ENCODE results near the gene DLG2. TPM values are rescaled to one million over a fixed set of nuclear protein-coding genes. Genes with fewer than 3 reads are reported as not detected.

The DLG2 gene
- total RNA-seq, 1 donor from 2014 or later: 0.26 TPM

DNA sequence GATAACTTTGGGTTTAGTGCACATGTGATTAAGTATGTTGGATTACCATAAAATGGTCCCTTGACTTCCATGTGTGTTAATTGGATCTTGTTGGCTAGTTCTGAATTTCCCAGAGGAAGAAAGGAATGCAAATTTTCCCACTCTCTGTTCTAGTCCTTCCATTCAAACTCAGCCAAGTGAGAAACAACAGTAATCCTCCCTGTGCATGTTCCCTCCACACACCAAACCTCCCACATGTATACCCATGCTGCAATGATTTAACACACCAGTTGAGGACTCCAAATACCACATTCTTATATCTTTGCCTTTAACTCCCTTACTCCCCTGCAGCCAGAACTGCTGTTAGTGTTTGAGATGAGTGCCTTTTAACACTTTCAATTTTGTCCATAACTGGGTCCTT, 1158.9 kb downstream of the DLG2 start:
- DNase-seq (ENCODE audit: low read depth) (no peak), FAIRE-seq (peak; percentile 47)
- H3K27me3 ChIP-seq (ENCODE audit: control insufficient read depth, insufficient read depth, low read length): no peaks in the 10 kb centered on the region

DNA sequence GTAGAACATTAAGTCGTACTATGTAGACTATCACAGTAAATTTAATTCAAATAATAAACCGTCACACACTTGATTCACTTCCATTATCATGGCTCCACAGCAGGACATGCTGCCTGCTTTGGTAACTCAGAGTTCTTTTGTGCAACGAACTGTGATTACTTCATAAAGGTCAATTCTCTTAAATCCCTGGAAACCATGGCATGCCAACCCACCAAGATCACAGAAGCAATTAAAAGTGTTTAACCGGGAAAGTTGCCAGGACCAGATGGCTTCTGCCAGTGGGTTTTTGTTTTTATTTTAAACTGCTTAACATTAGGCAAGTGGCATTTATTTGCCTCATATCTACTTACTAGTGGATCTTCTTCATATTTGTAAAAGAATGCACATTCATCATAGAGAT, 1162.1 kb downstream of the DLG2 start:
- H3K36me3 ChIP-seq (ENCODE audit: control insufficient read depth, insufficient read depth, low read length): no peaks in the 10 kb centered on the region
- no peaks in the 10 kb centered on the region for H3K27me3 ChIP-seq (ENCODE audit: control insufficient read depth, insufficient read depth, low read length)
- FAIRE-seq: no peak
- H3K4me3 ChIP-seq (ENCODE audit: low read depth, low read length): no peak overlapping the region
- no peak for DNase-seq (ENCODE audit: low read depth)
- no peak for TF ChIP-seq CTCF (IDR thresholded peaks at IDR 0.05; ENCODE audit: insufficient read depth, low read length, severe bottlenecking)

More for the DNA sequence above, 1158.9 kb downstream of the DLG2 start:
- Histone ChIP-seq H3K36me3 (ENCODE audit: control insufficient read depth, insufficient read depth, low read length) (no peaks in the 10 kb centered on the region), H3K4me3 (ENCODE audit: low read depth, low read length) (no peak overlapping the region)
- no peak for TF ChIP-seq CTCF (IDR thresholded peaks at IDR 0.05; ENCODE audit: insufficient read depth, low read length, severe bottlenecking)

- DNase-seq (ENCODE audit: low read depth): no peak
- no peaks in the 10 kb centered on the region for H3K36me3 ChIP-seq (ENCODE audit: control insufficient read depth, insufficient read depth, low read length)
- TF ChIP-seq CTCF (IDR thresholded peaks at IDR 0.05; ENCODE audit: insufficient read depth, low read length, severe bottlenecking): no peak
- H3K27me3 ChIP-seq (ENCODE audit: control insufficient read depth, insufficient read depth, low read length): no peaks in the 10 kb centered on the region
- no peak overlapping the region for H3K4me3 ChIP-seq (ENCODE audit: low read depth, low read length)
- FAIRE-seq: no peak
These were observed 1171.5 kb downstream of the DLG2 start for GRCh38 chr11:84455691-84456090.

- Histone ChIP-seq H3K27me3 (ENCODE audit: control insufficient read depth, insufficient read depth, low read length) (no peaks in the 10 kb centered on the region), H3K36me3 (ENCODE audit: control insufficient read depth, insufficient read depth, low read length) (no peaks in the 10 kb centered on the region), H3K4me3 (ENCODE audit: low read depth, low read length) (no peak overlapping the region)
- TF ChIP-seq CTCF (IDR thresholded peaks at IDR 0.05; ENCODE audit: insufficient read depth, low read length, severe bottlenecking): no peak
- DNase-seq (ENCODE audit: low read depth) (no peak), FAIRE-seq (no peak)
These were observed 1174.9 kb downstream of the DLG2 start for GRCh38 chr11:84452211-84452610.

DNA sequence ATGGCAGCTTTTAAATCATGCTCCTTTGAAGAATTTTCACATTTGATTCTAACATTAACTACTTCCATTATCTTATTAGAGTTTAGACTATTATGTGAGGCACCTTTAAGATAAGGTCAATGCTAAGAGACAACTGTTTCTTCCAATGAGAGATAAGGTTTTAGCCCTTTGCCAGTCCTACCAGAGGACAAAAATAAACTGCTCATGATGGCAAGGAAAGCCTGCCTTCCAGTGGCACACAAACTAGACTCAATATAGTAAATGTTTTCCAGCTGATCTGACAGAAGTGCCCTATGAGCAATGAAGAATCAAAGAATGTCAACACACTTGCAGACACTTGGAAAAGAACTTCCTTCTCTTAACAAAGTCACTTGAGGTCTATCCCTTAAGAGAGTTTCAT, 1188.6 kb downstream of the DLG2 start:
- no peak for FAIRE-seq
- no peak for TF ChIP-seq CTCF (IDR thresholded peaks at IDR 0.05; ENCODE audit: insufficient read depth, low read length, severe bottlenecking)
- H3K36me3 ChIP-seq (ENCODE audit: control insufficient read depth, insufficient read depth, low read length): no peaks in the 10 kb centered on the region

More for the DNA sequence above, 1188.6 kb downstream of the DLG2 start:
- H3K4me3 ChIP-seq (ENCODE audit: low read depth, low read length): no peak overlapping the region
- H3K27me3 ChIP-seq (ENCODE audit: control insufficient read depth, insufficient read depth, low read length): no peaks in the 10 kb centered on the region
- no peak for DNase-seq (ENCODE audit: low read depth)

All from bronchial epithelial cell (primary cell).